ENCODE results near the gene MCTP2.
"Not testable (repeated sequence)": the region's sequence is repeated elsewhere in the genome, so short reads cannot be mapped to it uniquely, and the experiment has no call there.

Gene MCTP2

DNA sequence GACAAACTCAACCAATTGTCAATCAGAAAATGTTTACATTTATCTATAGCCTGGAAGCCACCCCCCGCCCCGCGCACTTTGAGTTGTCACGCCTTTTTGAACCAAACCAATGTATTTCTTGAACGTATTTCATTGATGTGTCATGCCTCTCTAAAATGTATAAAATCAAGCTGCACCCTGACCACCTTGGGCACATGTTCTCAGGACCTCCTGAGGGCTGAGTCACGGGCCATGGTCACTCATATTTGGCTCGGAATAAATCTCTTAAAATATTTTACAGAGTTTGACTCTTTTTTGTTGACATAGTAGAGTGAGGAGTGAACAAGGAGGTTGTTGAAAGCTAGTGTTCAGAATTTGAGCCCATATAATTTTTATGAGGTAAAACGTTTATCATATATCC is 6.5 kb downstream of the MCTP2 start:
- no peak for DNase-seq

- no peak for DNase-seq
Observed at GRCh38 chr15:94238539-94239118, 7.3 kb downstream of the MCTP2 start.

DNA sequence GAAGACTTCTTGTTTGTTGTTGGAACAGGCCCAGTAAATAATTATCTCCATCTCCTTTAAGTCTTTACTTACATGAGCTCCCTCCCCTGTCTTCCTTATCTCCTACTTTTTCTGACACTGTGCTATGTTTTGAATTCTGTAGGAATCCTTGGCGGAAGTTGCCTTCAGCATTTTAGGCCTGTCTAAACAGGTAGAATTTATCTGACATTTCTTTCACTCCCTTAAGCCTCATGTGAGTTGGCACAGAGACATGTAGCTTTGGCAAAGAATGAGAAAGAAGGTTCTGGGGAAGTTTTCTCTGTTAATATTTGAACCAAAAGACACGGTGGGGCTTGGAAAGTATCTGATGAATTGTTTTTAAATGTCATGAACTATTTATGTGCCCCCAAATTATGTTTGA is 8.1 kb downstream of the MCTP2 start:
- no peak for DNase-seq

DNA sequence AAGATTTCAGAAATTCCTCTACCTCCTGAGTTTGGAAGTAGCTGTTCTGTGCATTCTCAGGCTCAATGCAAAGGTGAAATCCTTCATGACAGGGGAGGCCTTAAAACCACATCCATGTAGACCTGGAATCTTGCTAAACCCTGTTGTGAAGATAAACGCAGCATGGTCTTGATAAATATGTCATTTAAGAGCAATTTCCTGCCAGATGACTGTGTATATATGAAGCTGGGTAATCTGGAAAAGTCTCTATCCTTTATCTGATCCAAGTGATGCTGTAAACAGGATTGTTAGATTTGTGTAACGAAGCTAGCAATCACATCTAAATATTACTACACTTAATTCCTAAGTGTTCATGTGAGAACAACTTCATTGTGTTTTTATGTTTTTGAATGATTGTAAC is 9.1 kb downstream of the MCTP2 start:
- DNase-seq, result no peak

DNA sequence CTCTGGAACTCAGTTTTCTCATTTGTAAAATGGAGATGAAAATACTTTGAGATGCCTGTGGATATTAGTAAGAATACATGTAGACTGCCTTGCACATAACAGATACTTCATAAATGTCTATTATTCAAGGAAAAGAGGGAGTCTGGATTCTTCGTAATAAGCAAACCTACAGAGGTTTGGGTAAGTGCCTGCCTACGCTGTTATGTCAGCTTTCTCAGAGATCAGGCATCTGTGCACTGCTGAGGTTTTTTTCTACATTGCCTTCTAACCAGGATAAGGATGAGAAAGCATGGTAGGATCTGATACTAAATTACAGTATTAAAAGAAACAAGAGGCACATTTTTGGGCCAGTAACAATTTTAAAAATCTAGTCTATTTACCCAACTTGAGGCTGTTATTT is 10.9 kb downstream of the MCTP2 start:
- DNase-seq, result no peak

- not testable (repeated sequence) for DNase-seq
Observed at GRCh38 chr15:94243003-94243402, 11.6 kb downstream of the MCTP2 start.

- no peak for DNase-seq
Observed at GRCh38 chr15:94243418-94243817, 12.1 kb downstream of the MCTP2 start.

DNA sequence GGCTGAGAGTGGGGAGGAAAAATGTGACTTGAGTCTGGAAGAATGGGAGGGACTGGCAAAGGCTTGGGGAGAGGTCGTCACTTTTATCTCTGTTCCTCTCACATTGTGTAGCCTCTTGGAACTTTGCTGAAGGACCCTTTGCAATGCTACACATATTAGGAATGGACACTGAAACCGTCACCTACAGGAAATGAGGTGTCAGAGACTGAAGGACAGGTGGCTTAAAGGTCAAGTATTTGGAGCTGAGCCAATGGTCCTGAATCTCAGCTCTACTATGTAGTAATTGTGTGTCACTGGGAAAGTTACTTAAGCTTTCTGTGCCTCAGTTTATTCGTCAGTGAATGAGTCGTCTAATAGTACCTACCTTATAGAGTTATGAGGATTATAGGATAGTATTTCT is 14.7 kb downstream of the MCTP2 start:
- DNase-seq, result no peak

DNA sequence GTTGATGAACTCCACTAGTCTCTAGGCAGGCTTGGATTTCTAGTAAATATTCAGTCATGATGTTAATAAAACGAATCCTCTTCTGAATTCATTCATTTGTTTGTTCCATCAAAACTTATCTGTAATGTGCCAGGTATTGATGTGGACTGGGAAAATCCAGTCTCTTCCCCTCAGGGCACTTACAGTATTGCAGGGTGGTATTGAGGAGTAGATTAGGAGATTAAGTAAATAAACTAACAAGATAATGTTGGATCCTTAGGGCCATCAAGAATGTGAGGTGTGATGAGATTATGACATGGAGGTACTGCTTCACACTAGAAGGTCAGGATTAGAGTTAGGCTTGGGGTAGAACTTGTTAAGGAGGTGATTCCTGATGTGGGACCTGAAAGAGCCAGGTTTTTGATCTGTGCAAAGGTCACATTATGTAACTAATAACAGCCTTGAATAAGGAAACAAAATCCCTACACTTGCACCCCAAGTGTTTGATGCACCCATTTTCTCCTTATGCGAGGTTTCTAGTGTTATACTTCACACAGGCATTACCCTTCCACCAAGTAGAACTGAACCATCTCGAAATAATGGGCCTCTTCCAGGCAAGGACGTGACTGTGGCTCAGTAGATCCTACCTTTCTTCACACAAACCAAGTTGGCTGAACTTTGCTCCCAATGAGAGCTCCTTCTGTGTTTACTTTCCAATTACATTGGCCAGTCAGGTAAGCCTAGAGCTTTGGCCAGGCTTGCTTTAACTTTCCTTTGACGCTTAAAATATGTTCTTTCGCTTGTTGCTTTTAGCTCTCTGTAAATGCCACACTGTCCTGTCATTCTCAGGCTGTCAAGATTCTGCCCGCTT is 16.7 kb downstream of the MCTP2 start:
- DNase-seq, result no peak

- DNase-seq, result no peak
Observed at GRCh38 chr15:94250801-94251200, 19.4 kb downstream of the MCTP2 start.

- no peak for DNase-seq
Observed at GRCh38 chr15:94252223-94252766, 20.9 kb downstream of the MCTP2 start.

DNA sequence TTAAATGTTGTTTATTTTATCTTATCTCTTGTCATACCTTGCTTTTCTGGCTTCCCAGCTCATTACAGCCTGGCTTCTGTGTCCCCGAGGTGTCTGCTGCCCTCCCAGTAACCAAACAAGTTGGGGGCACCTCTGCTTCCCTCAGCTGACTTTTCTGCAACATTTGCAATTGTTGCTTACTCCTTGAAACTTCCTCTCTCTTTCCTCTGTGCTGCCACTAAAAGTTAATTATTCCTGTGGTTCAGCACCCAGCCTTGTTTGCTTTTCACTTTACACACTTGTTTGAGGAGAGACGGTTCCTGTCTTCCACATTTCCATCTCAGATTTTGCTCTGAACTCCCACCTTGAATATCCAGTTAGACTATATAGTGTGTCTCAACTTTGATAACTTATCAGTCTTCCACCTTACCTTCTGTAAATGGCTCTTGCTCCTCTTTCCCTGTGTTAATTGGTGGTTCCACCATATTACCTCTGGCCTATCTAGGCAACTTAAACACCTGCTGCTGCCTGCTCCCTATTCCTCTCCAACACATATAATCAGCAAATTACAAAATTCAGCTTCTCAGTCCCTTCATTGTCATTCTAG is 21.6 kb downstream of the MCTP2 start:
- no peak for DNase-seq

DNA sequence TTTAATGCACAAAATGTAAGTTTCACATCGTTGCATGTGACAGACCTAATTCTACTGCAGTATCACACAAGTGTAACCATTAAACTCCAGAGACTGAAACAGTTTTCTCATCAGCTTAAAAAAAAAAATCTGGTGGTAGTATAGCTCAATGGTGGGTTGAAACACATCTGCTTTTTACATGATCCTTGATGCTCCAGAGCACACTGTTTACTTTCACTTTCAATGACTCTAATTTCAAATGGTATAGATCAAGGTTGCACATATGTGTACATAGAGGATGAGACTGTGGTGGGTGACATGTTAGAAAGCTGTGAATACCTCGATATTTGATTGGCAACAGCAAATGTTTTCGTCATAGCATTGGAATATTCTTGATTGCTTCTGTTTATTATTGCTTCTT is 22.4 kb downstream of the MCTP2 start:
- no peak for DNase-seq

DNA sequence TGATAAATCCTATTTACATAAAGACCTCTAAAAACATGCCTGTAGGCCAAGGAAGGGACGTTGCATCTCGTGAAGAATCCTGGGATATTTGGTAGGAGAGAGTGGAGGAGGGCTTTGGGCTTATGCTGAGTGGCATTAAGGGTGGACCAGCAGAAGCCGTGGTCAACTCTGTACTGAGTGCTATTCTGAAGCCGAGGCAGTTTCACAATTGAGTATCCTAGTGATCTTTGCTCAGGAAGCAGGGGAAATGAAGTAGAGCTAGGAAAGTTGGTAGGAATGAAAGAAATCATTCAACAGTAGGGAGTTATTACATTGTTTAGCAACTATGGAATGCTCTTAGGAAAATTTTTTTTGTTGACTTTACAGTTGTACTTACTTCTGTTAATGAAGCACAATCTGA is 24.2 kb downstream of the MCTP2 start:
- no peak for DNase-seq

DNA sequence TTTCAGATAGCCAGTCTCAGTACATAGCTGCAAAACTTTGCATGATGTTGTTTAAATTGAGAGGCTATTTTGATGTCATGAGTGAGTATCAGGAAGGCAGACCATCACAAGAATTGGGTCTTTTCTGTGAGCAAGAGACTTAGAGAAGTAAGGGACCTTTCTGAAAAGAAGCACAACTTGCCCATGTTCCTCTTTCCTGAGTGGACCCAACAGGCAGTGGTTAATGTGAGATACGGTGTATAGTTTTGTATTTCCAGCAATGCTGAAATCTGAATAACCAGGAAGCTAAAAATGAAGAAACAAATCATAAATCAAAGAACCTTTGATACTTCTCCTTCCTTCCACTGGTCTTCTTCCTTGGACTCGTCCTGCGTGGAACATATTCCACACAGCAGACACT is 25.1 kb downstream of the MCTP2 start:
- DNase-seq, result no peak

DNA sequence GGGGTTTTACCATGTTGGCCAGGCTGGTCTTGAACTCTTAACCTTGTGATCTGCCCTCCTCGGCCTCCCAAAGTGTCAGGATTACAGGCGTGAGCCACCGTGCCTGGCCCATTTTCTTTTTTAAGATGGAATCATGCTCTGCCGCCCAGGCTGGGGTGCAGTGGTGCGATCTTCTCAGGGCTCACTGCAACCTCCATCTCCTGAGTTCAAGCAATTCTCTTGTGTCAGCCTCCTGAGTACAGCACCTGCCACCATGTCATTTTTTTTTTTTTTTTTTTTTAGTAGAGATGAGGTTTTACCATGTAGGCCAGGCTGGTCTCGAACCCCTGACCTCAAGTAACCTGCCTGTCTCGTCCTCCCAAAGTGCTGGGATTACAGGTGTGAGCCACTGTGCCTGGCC is 26.4 kb downstream of the MCTP2 start:
- DNase-seq, result not testable (repeated sequence)

DNA sequence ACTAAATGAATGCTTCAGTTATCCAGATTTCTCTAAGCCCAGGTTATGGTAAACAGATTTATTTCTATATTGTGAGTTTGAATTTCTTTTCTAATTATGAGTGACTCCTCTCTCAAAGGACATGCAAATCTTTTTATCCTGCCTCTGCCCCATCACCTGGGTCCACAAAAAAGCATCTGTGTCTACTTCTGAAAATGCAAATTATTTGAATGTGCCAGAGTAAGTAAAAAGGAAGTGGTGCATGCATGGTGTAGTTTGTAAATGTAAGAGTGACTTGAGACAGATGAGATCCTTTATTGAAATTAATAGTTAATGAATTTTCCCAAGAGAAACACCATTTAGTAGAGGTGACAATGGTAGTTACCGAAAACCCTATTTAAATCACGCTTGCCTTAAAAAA is 26.9 kb downstream of the MCTP2 start:
- no peak for DNase-seq

- DNase-seq, result no peak
Observed at GRCh38 chr15:94259121-94259751, 27.9 kb downstream of the MCTP2 start.

GRCh38 chr15:94259863-94260262 is 28.5 kb downstream of the MCTP2 start:
- no peak for DNase-seq

DNA sequence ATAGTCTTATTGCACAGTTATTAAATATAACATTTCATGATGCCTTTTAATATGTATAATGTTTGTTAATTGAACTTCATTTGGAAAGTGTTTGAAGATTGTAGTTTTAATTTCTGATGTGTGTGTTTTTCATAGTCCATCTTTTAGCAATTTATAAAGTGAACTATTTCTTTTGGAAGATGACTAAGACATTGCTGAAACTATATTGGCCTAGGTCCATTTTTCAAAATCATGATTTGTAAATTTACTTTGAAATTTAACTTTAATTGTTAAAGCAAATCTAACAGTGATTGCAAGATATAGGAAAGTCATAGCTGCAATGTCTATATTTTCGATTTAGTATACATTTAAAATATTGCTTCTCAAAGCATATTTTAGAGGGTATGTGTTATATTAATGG is 30.8 kb downstream of the MCTP2 start:
- no peak for DNase-seq

DNA sequence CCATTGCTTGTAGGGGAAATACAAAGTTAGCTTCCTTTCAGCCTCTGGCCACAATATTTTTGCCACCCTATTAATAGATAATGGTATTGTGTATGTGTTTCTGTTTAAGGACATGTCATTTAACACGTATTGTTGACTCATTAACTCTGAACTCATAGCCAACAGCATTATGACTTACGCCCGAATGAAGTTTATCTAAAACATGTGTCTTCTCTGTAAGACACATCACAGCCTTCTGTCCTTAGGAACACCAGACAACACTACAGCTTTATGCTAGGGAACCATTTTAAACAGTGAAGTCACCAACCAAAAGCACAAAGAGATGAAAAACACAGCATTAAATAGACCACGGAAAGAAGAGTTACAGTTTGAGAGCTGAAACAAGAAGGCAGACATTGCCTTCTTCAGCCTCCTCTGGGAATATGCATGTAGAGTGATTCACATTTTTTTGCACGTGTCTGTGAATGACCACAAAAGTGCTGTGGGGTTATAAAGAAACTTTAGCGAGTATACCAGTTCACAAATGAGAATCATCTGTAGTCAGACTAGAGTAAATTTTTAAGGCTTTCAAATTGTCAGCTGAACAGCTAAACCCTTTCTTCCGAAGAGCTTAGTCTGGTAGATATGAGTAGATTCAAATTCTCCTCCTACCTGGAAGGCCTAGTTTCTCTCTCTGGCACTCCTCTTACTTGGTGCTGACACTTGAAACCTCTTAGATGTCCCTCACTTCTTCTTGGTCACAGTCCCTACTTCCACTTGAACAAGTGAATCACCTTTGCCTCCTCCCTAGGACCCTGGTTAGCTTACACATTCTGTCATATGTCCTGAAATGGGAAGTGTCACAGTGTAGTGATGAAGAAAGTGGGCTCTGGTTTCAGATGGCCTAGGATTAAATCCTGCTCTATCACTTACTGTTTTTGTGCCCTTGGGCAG is 32.2 kb downstream of the MCTP2 start:
- DNase-seq, result no peak

DNA sequence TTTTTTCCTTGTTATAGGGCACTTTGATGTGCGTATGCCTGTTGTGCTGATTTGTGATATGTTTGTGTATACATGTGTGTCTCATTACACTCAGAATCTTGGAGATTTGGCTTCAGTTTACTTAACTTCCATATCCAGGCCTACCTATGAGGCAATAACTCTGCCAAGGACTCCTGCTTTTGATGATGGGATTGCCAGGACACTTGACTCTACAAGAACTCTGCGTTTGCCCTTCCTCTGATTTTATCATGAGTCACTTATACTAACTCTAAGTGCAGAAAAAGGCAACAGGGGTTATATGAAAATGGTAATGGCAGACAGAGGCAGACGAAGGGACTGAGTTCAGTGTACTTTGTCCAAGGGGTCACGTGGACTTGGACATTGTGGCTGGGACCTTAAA is 33.6 kb downstream of the MCTP2 start:
- no peak for DNase-seq

- DNase-seq, result no peak
Observed at GRCh38 chr15:94265982-94266381, 34.6 kb downstream of the MCTP2 start.
